Measurements from ENCODE around the gene TNFAIP8. TPM values are rescaled to one million over a fixed set of nuclear protein-coding genes. Genes with fewer than 3 reads are reported as not detected.
A peak's percentile ranks its signal among the peaks of the same experiment; 100 is the strongest.

TNFAIP8 gene
- total and polyA plus RNA-seq, 9 of the 15 experiments (the other 6 are each of a cell fraction or from before 2014, with no cell fraction given): 29.9 to 52.2 (median 44.8) TPM

GRCh38 chr5:119316086-119316485, 39.7 kb upstream of the TNFAIP8 start (continued):
- TF ChIP-seq ATF3 (IDR thresholded peaks at IDR 0.05) (peak; percentile 58), ATF3 (CRISPR knock-in tag; conservative IDR thresholded peaks at IDR 0.05) (no peak), ZNF639 (CRISPR knock-in tag; conservative IDR thresholded peaks at IDR 0.05 in 1 of 2, IDR thresholded peaks at IDR 0.05 in 1 of 2) (0 out of 4 replicates have a peak, but pooled peaks of 1 of the 2 experiments have one; percentile 8), BACH1 (tag; IDR thresholded peaks at IDR 0.05) (0 out of 2 replicates have a peak, but pooled peaks have one; percentile 11), ARID4B (CRISPR knock-in tag; IDR thresholded peaks at IDR 0.05) (no peak), NR2C2 (CRISPR knock-in tag; IDR thresholded peaks at IDR 0.05) (no peak), NR2C2 (tag; IDR thresholded peaks at IDR 0.05) (peak; percentile 16; the same call in 1 of the 2 replicates), ZNF175 (CRISPR knock-in tag; IDR thresholded peaks at IDR 0.05; ENCODE audit: low read depth) (0 out of 2 replicates have a peak, but pooled peaks have one; percentile 26)
